ENCODE data around the gene NDRG4. TPM values are rescaled to one million over a fixed set of nuclear protein-coding genes. Genes with fewer than 3 reads are reported as not detected.
A peak's percentile ranks its signal among the peaks of the same experiment; 100 is the strongest.

Gene NDRG4
- total RNA-seq, 4 donors from 2014 or later = 16.0 to 89.4 (median 56.1) TPM

- Histone ChIP-seq H3K4me1 (peaks cover 0 to 12% of the 10 kb centered on the region in 2 donors), H3K36me3 (no peaks in the 10 kb centered on the region), H3K9me3 (no peaks in the 10 kb centered on the region), H3K27ac (no peak overlapping the region), H3K27me3 (no peaks in the 10 kb centered on the region), H3K4me3 (peak overlapping the region in 1 of 2 donors; percentile 10)
- no peak for TF ChIP-seq CTCF (IDR thresholded peaks at IDR 0.05)
- no peak for TF ChIP-seq POLR2A (IDR thresholded peaks at IDR 0.05)
- DNase-seq = no peak
- intact Hi-C loops (cut with DNase I; ENCODE audit: low total_unique reads) = no loop called here
Observed at GRCh38 chr16:58501242-58502131, 1.5 kb downstream of the NDRG4 start.

- no peak for DNase-seq
- no peaks in the 10 kb centered on the region for H3K36me3 ChIP-seq
- intact Hi-C loops (cut with DNase I; ENCODE audit: low total_unique reads) = no loop called here
- no peak for TF ChIP-seq CTCF (IDR thresholded peaks at IDR 0.05)
- no peak for TF ChIP-seq POLR2A (IDR thresholded peaks at IDR 0.05)
- H3K27ac ChIP-seq = no peak overlapping the region
- no peak overlapping the region for H3K4me3 ChIP-seq
- no peaks in the 10 kb centered on the region for H3K27me3 ChIP-seq
- no peaks in the 10 kb centered on the region for H3K9me3 ChIP-seq
- H3K4me1 ChIP-seq = peaks cover 0 to 12% of the 10 kb centered on the region in 2 donors
Observed at GRCh38 chr16:58502217-58502921, 2.4 kb downstream of the NDRG4 start.

GRCh38 chr16:58503166-58503862, 3.4 kb downstream of the NDRG4 start:
- intact Hi-C loops (cut with DNase I; ENCODE audit: low total_unique reads) = no loop called here
- TF ChIP-seq CTCF (IDR thresholded peaks at IDR 0.05) = no peak
- TF ChIP-seq POLR2A (IDR thresholded peaks at IDR 0.05) = no peak
- H3K27ac ChIP-seq = no peak overlapping the region
- no peaks in the 10 kb centered on the region for H3K36me3 ChIP-seq
- H3K27me3 ChIP-seq = no peaks in the 10 kb centered on the region
- peaks cover 0 to 12% of the 10 kb centered on the region in 2 donors for H3K4me1 ChIP-seq
- no peak overlapping the region for H3K4me3 ChIP-seq
- H3K9me3 ChIP-seq = no peaks in the 10 kb centered on the region
- no peak for DNase-seq

GRCh38 chr16:58503863-58504688, 4.1 kb downstream of the NDRG4 start:
- Histone ChIP-seq H3K9me3 (no peaks in the 10 kb centered on the region), H3K27ac (no peak overlapping the region), H3K4me3 (no peak overlapping the region), H3K27me3 (no peaks in the 10 kb centered on the region), H3K4me1 (peaks cover 0 to 12% of the 10 kb centered on the region in 2 donors), H3K36me3 (no peaks in the 10 kb centered on the region)
- DNase-seq = no peak
- TF ChIP-seq POLR2A (IDR thresholded peaks at IDR 0.05) (no peak), CTCF (IDR thresholded peaks at IDR 0.05) (no peak)
- intact Hi-C loops (cut with DNase I; ENCODE audit: low total_unique reads) = no loop called here

Measured in uterus (tissue), 4 donors.